Mesothelial cell of epicardium (in vitro differentiated cells): ENCODE results near the gene ATXN2L. TPM values are rescaled to one million over a fixed set of nuclear protein-coding genes. Genes with fewer than 3 reads are reported as not detected.
"Not testable (repeated sequence)": the region's sequence is repeated elsewhere in the genome, so short reads cannot be mapped to it uniquely, and the experiment has no call there.

Source experiments
- DNase-seq, 2 experiments: peaks; one replicate each; pipeline ENCODE4 v3.0.0; 2021; ENCODE audit warnings: low spot score in 2 of 2; ENCODE audit not compliant: unreplicated experiment in 2 of 2
- H3K27ac Mint-ChIP-seq: 2 replicates; pipeline ENCODE4 v1.8.0; 2021; ENCODE audit warnings: mixed read lengths
- H3K27me3 Mint-ChIP-seq: 2 replicates; pipeline ENCODE4 v1.8.0; 2021; ENCODE audit warnings: low read depth, mixed read lengths
- H3K36me3 Mint-ChIP-seq: 2 replicates; pipeline ENCODE4 v1.8.0; 2021; ENCODE audit warnings: mixed read lengths
- H3K4me1 Mint-ChIP-seq: 2 replicates; pipeline ENCODE4 v1.8.0; 2021; ENCODE audit warnings: mixed read lengths
- H3K4me3 Mint-ChIP-seq: 2 replicates; pipeline ENCODE4 v1.8.0; 2021; ENCODE audit warnings: mild to moderate bottlenecking, moderate library complexity, mixed read lengths
- H3K9me3 Mint-ChIP-seq: 2 replicates; pipeline ENCODE4 v1.8.0; 2021; ENCODE audit warnings: mixed read lengths
- CTCF ChIP-seq: fragments of 200-600 bp; sonication (generic); IDR thresholded peaks from one replicate; pipeline ENCODE4 v1.5.0; 2021; ENCODE audit warnings: antibody characterized with exemption; ENCODE audit not compliant: unreplicated experiment
- total RNA-seq: library from RNA; stranded (reverse); gene quantifications from 3 replicates; pipeline ENCODE4 v1.2.1, GENCODE V29; 2021

ATXN2L gene
- total RNA-seq, 1 donor from 2014 or later: 230 TPM

- Mint-ChIP-seq H3K4me1 (peaks cover 19% of the 10 kb centered on the region), H3K4me3 (peak overlapping the region; percentile 99), H3K9me3 (no peaks in the 10 kb centered on the region), H3K27me3 (no peaks in the 10 kb centered on the region), H3K36me3 (peaks cover 17% of the 10 kb centered on the region), H3K27ac (no peak overlapping the region)
- no peak for DNase-seq
- TF ChIP-seq CTCF: no peak
Observed at GRCh38 chr16:28865001-28865688, 42.3 kb downstream of the ATXN2L start.

- Mint-ChIP-seq H3K27ac (no peak overlapping the region), H3K4me1 (peaks cover 19% of the 10 kb centered on the region), H3K9me3 (no peaks in the 10 kb centered on the region), H3K4me3 (peak overlapping the region; percentile 17), H3K27me3 (no peaks in the 10 kb centered on the region), H3K36me3 (peaks cover 22% of the 10 kb centered on the region)
- no peak for TF ChIP-seq CTCF
- DNase-seq: no peak
Observed at GRCh38 chr16:28865722-28866453, 43.1 kb downstream of the ATXN2L start.

GRCh38 chr16:28866454-28866804 is 43.6 kb downstream of the ATXN2L start:
- no peak overlapping the region for H3K27ac Mint-ChIP-seq
- no peak for DNase-seq
- H3K9me3 Mint-ChIP-seq: no peaks in the 10 kb centered on the region
- TF ChIP-seq CTCF: no peak
- peak overlapping the region; percentile 17 for H3K4me3 Mint-ChIP-seq
- peaks cover 22% of the 10 kb centered on the region for H3K36me3 Mint-ChIP-seq
- H3K4me1 Mint-ChIP-seq: peaks cover 19% of the 10 kb centered on the region
- no peaks in the 10 kb centered on the region for H3K27me3 Mint-ChIP-seq

- TF ChIP-seq CTCF: no peak
- H3K36me3 Mint-ChIP-seq: peaks cover 22% of the 10 kb centered on the region
- no peak overlapping the region for H3K4me3 Mint-ChIP-seq
- no peaks in the 10 kb centered on the region for H3K27me3 Mint-ChIP-seq
- H3K27ac Mint-ChIP-seq: no peak overlapping the region
- no peaks in the 10 kb centered on the region for H3K9me3 Mint-ChIP-seq
- peaks cover 19% of the 10 kb centered on the region for H3K4me1 Mint-ChIP-seq
- no peak for DNase-seq
Observed at GRCh38 chr16:28867241-28867640, 44.4 kb downstream of the ATXN2L start.

GRCh38 chr16:28867646-28868045 is 44.8 kb downstream of the ATXN2L start:
- H3K36me3 Mint-ChIP-seq: peaks cover 22% of the 10 kb centered on the region
- not testable (repeated sequence) for H3K27ac Mint-ChIP-seq, DNase-seq, H3K4me3 Mint-ChIP-seq, H3K9me3 Mint-ChIP-seq, H3K27me3 Mint-ChIP-seq
- peaks cover 19% of the 10 kb centered on the region for H3K4me1 Mint-ChIP-seq

GRCh38 chr16:28869201-28869600 is 46.4 kb downstream of the ATXN2L start:
- peaks cover 26% of the 10 kb centered on the region for H3K36me3 Mint-ChIP-seq
- no peaks in the 10 kb centered on the region for H3K27me3 Mint-ChIP-seq
- peaks cover 14% of the 10 kb centered on the region for H3K4me1 Mint-ChIP-seq
- no peak overlapping the region for H3K27ac Mint-ChIP-seq
- TF ChIP-seq CTCF: no peak
- no peak overlapping the region for H3K4me3 Mint-ChIP-seq
- no peaks in the 10 kb centered on the region for H3K9me3 Mint-ChIP-seq
- no peak for DNase-seq
